Measurements from ENCODE around the gene SEMA6A. TPM values are rescaled to one million over a fixed set of nuclear protein-coding genes. Genes with fewer than 3 reads are reported as not detected.

Gene SEMA6A
- polyA plus RNA-seq, 2 donors = 1.4 to 1.6 TPM

DNA sequence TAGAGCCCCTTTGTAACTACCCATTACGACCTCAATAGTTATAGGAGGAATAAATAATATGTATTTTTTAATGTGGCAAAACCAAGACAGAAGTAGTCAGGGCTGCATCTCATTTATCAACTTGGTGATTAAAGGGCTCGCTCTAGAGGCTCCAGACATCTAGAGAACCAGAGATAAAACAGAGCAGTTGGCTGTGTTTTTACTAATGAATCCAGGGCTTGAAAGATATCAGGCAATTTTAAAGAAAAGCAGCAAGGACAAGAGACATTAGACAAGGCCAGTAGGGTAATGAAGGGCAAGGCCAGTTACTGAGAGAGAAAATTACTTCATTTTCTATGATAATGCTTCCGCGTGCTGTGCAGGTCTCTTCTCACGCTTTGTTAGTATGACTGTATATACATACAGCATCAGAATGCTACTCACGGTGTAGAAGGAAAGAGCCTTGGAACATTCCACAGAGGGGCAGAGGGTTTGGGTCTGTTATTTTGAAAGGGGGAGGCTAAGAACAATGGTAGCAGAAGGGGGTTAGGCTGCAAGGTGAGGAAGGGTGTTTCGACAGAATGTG, 110.4 kb downstream of the SEMA6A start:
- Histone ChIP-seq H3K36me3 (ENCODE audit: control insufficient read depth in 2 of 2, insufficient read depth in 2 of 2, low read length in 1 of 2) (peaks cover 2 to 6% of the 10 kb centered on the region in 2 donors), H3K27me3 (ENCODE audit: control insufficient read depth in 1 of 2, insufficient read depth in 2 of 2, low read length in 2 of 2) (no peaks in the 10 kb centered on the region), H3K27ac (ENCODE audit: low read depth in 2 of 2, low read length in 1 of 2) (no peak overlapping the region), H3K4me1 (ENCODE audit: control insufficient read depth in 2 of 2, insufficient read depth in 2 of 2, low read length in 1 of 2) (no peaks in the 10 kb centered on the region), H3K9me3 (ENCODE audit: control insufficient read depth in 2 of 2, insufficient read depth in 1 of 2, low read depth in 1 of 2, low read length in 1 of 2) (no peaks in the 10 kb centered on the region), H3K4me3 (ENCODE audit: low read depth in 1 of 2, low read length in 2 of 2) (no peak overlapping the region)
- 90 to 91% methylated on average over 7 of the region's 7 CpGs for WGBS, 2 donors

- 99 to 100% methylated on average over 1 of the region's 1 CpG for WGBS, 2 donors
- peaks cover under 1 to 6% of the 10 kb centered on the region in 2 donors for H3K36me3 ChIP-seq (ENCODE audit: control insufficient read depth in 2 of 2, insufficient read depth in 2 of 2, low read length in 1 of 2)
- H3K4me3 ChIP-seq (ENCODE audit: low read depth in 1 of 2, low read length in 2 of 2) = no peak overlapping the region
- no peaks in the 10 kb centered on the region for H3K4me1 ChIP-seq (ENCODE audit: control insufficient read depth in 2 of 2, insufficient read depth in 2 of 2, low read length in 1 of 2)
- no peak overlapping the region for H3K27ac ChIP-seq (ENCODE audit: low read depth in 2 of 2, low read length in 1 of 2)
- H3K27me3 ChIP-seq (ENCODE audit: control insufficient read depth in 1 of 2, insufficient read depth in 2 of 2, low read length in 2 of 2) = no peaks in the 10 kb centered on the region
- no peaks in the 10 kb centered on the region for H3K9me3 ChIP-seq (ENCODE audit: control insufficient read depth in 2 of 2, insufficient read depth in 1 of 2, low read depth in 1 of 2, low read length in 1 of 2)
These were observed 112.1 kb downstream of the SEMA6A start for GRCh38 chr5:116462500-116462899.

- WGBS, 2 donors = 22 to 37% methylated on average over 2 of the region's 2 CpGs
- Histone ChIP-seq H3K27me3 (ENCODE audit: control insufficient read depth in 1 of 2, insufficient read depth in 2 of 2, low read length in 2 of 2) (no peaks in the 10 kb centered on the region), H3K36me3 (ENCODE audit: control insufficient read depth in 2 of 2, insufficient read depth in 2 of 2, low read length in 1 of 2) (no peaks in the 10 kb centered on the region), H3K4me3 (ENCODE audit: low read depth in 1 of 2, low read length in 2 of 2) (no peak overlapping the region), H3K27ac (ENCODE audit: low read depth in 2 of 2, low read length in 1 of 2) (no peak overlapping the region), H3K9me3 (ENCODE audit: control insufficient read depth in 2 of 2, insufficient read depth in 1 of 2, low read depth in 1 of 2, low read length in 1 of 2) (no peaks in the 10 kb centered on the region), H3K4me1 (ENCODE audit: control insufficient read depth in 2 of 2, insufficient read depth in 2 of 2, low read length in 1 of 2) (no peaks in the 10 kb centered on the region)
These were observed 115.3 kb downstream of the SEMA6A start for GRCh38 chr5:116459301-116459700.

DNA sequence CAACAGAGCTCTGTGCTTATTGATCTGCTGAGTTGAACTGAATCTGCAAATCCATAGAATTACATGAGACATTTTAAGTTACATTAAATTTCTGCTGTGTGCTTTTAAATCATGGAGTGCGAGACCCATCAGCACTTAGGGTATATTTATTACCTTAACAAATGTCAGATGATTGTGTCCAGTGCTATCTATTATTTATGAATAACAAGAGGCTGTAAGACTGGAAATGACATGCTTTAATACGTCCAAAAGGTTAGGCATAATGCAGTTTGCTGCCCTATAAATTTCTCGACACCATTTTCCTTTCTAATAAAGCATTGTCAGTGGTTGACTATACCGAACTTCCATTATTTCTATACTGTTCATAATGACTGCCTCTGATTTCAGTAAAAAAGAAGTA, 117.6 kb downstream of the SEMA6A start:
- no peak overlapping the region for H3K27ac ChIP-seq (ENCODE audit: low read depth in 2 of 2, low read length in 1 of 2)
- H3K27me3 ChIP-seq (ENCODE audit: control insufficient read depth in 1 of 2, insufficient read depth in 2 of 2, low read length in 2 of 2) = no peaks in the 10 kb centered on the region
- H3K36me3 ChIP-seq (ENCODE audit: control insufficient read depth in 2 of 2, insufficient read depth in 2 of 2, low read length in 1 of 2) = no peaks in the 10 kb centered on the region
- 97 to 98% methylated on average over 4 of the region's 4 CpGs for WGBS, 2 donors
- H3K9me3 ChIP-seq (ENCODE audit: control insufficient read depth in 2 of 2, insufficient read depth in 1 of 2, low read depth in 1 of 2, low read length in 1 of 2) = no peaks in the 10 kb centered on the region
- H3K4me1 ChIP-seq (ENCODE audit: control insufficient read depth in 2 of 2, insufficient read depth in 2 of 2, low read length in 1 of 2) = peaks cover 0 to 4% of the 10 kb centered on the region in 2 donors
- H3K4me3 ChIP-seq (ENCODE audit: low read depth in 1 of 2, low read length in 2 of 2) = no peak overlapping the region

DNA sequence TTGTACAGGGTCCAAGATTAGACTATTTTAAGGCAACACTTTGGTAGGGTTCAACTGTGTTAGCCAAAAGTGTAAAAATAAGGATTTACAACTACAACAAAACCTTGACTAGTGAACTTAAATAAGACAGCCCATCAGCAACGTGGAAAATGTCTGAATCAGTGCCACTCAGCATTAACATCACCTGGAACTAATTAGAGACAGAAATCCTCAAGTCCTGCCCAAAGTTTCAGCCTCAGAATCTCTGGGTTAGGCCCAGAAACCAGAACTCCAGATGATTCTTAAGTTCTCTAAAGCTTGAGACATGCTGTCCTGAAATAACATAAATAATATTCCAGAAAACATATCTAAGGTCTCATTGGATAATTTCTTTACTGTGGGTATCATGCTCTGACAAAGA, 118.6 kb downstream of the SEMA6A start:
- 33 to 74% methylated on average over 1 of the region's 1 CpG for WGBS, 2 donors
- H3K4me1 ChIP-seq (ENCODE audit: control insufficient read depth in 2 of 2, insufficient read depth in 2 of 2, low read length in 1 of 2) = peaks cover 0 to 4% of the 10 kb centered on the region in 2 donors
- no peaks in the 10 kb centered on the region for H3K36me3 ChIP-seq (ENCODE audit: control insufficient read depth in 2 of 2, insufficient read depth in 2 of 2, low read length in 1 of 2)
- H3K4me3 ChIP-seq (ENCODE audit: low read depth in 1 of 2, low read length in 2 of 2) = no peak overlapping the region
- no peaks in the 10 kb centered on the region for H3K9me3 ChIP-seq (ENCODE audit: control insufficient read depth in 2 of 2, insufficient read depth in 1 of 2, low read depth in 1 of 2, low read length in 1 of 2)
- no peaks in the 10 kb centered on the region for H3K27me3 ChIP-seq (ENCODE audit: control insufficient read depth in 1 of 2, insufficient read depth in 2 of 2, low read length in 2 of 2)
- H3K27ac ChIP-seq (ENCODE audit: low read depth in 2 of 2, low read length in 1 of 2) = no peak overlapping the region

DNA sequence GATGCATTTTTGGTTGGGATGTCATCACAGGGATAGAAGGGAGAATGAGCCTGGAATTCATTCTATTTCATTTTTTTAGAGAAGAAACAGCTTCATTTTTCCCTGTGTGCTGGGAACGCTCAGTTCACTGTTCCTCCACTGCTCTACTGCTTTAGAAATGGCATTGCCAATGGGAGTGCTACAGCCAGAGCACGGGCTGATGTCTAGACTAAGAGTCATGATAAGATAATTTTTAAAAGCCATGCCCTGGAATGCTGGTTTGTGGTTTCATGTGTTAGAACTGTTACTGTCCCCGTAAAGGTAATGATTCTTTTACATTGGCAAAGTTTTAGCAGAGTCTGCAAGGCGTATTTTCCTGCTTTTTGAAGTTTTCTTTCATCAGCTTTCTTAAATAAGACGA, 119.6 kb downstream of the SEMA6A start:
- no peak overlapping the region for H3K27ac ChIP-seq (ENCODE audit: low read depth in 2 of 2, low read length in 1 of 2)
- no peaks in the 10 kb centered on the region for H3K36me3 ChIP-seq (ENCODE audit: control insufficient read depth in 2 of 2, insufficient read depth in 2 of 2, low read length in 1 of 2)
- no peaks in the 10 kb centered on the region for H3K27me3 ChIP-seq (ENCODE audit: control insufficient read depth in 1 of 2, insufficient read depth in 2 of 2, low read length in 2 of 2)
- no peak overlapping the region for H3K4me3 ChIP-seq (ENCODE audit: low read depth in 1 of 2, low read length in 2 of 2)
- peaks cover 0 to 4% of the 10 kb centered on the region in 2 donors for H3K4me1 ChIP-seq (ENCODE audit: control insufficient read depth in 2 of 2, insufficient read depth in 2 of 2, low read length in 1 of 2)
- WGBS, 2 donors = 79 to 88% methylated on average over 5 of the region's 5 CpGs
- H3K9me3 ChIP-seq (ENCODE audit: control insufficient read depth in 2 of 2, insufficient read depth in 1 of 2, low read depth in 1 of 2, low read length in 1 of 2) = no peaks in the 10 kb centered on the region

GRCh38 chr5:116454417-116454927, 120.2 kb downstream of the SEMA6A start:
- 51 to 52% methylated on average over 9 of the region's 9 CpGs for WGBS, 2 donors
- Histone ChIP-seq H3K27ac (ENCODE audit: low read depth in 2 of 2, low read length in 1 of 2) (no peak overlapping the region), H3K9me3 (ENCODE audit: control insufficient read depth in 2 of 2, insufficient read depth in 1 of 2, low read depth in 1 of 2, low read length in 1 of 2) (no peaks in the 10 kb centered on the region), H3K4me3 (ENCODE audit: low read depth in 1 of 2, low read length in 2 of 2) (no peak overlapping the region), H3K27me3 (ENCODE audit: control insufficient read depth in 1 of 2, insufficient read depth in 2 of 2, low read length in 2 of 2) (no peaks in the 10 kb centered on the region), H3K4me1 (ENCODE audit: control insufficient read depth in 2 of 2, insufficient read depth in 2 of 2, low read length in 1 of 2) (peaks cover 0 to 4% of the 10 kb centered on the region in 2 donors), H3K36me3 (ENCODE audit: control insufficient read depth in 2 of 2, insufficient read depth in 2 of 2, low read length in 1 of 2) (no peaks in the 10 kb centered on the region)

DNA sequence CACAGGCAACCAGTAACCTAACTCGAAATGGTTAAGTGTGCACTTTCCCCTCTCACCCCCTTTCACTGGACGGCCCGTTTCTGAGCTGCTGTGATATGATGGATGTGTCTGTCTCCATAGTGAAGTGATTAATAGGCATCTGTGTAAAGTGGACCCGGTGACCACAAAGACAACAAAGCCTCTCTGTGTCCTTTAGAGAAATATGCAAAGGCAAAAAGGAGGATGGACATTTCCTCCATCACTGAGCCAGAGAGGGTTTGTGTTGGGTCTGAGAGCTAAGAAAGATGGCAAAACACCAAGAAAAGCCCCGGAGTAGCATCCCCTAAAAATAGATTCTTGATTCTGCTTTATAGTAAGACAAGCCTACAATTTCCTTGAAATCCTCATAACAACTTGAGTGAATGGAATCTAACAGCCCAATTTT, 120.6 kb downstream of the SEMA6A start:
- no peak overlapping the region for H3K4me3 ChIP-seq (ENCODE audit: low read depth in 1 of 2, low read length in 2 of 2)
- 47 to 50% methylated on average over 5 of the region's 5 CpGs for WGBS, 2 donors
- H3K27me3 ChIP-seq (ENCODE audit: control insufficient read depth in 1 of 2, insufficient read depth in 2 of 2, low read length in 2 of 2) = no peaks in the 10 kb centered on the region
- no peak overlapping the region for H3K27ac ChIP-seq (ENCODE audit: low read depth in 2 of 2, low read length in 1 of 2)
- no peaks in the 10 kb centered on the region for H3K36me3 ChIP-seq (ENCODE audit: control insufficient read depth in 2 of 2, insufficient read depth in 2 of 2, low read length in 1 of 2)
- H3K9me3 ChIP-seq (ENCODE audit: control insufficient read depth in 2 of 2, insufficient read depth in 1 of 2, low read depth in 1 of 2, low read length in 1 of 2) = no peaks in the 10 kb centered on the region
- peaks cover 0 to 4% of the 10 kb centered on the region in 2 donors for H3K4me1 ChIP-seq (ENCODE audit: control insufficient read depth in 2 of 2, insufficient read depth in 2 of 2, low read length in 1 of 2)

DNA sequence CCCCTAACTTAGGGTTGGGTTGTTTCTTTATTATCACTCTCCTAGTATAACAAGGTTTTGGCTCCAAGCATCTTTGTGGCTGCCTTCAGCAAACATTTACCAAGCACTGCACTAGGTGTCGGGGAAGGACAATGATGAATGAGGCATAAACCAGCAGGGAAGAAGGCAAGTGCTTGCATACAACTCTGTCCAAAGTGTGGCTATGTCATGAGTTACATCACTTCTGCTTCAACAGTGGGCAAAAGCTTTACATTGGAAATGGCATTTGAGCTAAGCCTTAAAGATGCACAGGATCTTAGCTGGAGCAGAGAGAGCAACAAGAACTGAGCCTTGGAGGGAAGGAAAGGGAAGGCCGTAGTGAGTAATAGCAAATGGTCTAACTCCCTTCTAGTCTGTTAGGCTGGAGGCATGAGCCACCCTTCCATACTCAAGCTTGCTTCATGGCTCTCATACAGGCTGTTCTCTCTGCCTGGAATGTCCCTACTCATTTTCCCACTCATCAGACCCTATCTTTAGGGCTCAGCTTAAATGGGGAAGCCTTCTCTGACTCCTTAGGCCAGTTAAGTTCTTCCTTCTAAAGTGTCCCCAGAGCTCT, 121.8 kb downstream of the SEMA6A start:
- Histone ChIP-seq H3K9me3 (ENCODE audit: control insufficient read depth in 2 of 2, insufficient read depth in 1 of 2, low read depth in 1 of 2, low read length in 1 of 2) (no peaks in the 10 kb centered on the region), H3K27ac (ENCODE audit: low read depth in 2 of 2, low read length in 1 of 2) (no peak overlapping the region), H3K4me1 (ENCODE audit: control insufficient read depth in 2 of 2, insufficient read depth in 2 of 2, low read length in 1 of 2) (peaks cover 0 to 4% of the 10 kb centered on the region in 2 donors), H3K36me3 (ENCODE audit: control insufficient read depth in 2 of 2, insufficient read depth in 2 of 2, low read length in 1 of 2) (no peaks in the 10 kb centered on the region), H3K4me3 (ENCODE audit: low read depth in 1 of 2, low read length in 2 of 2) (no peak overlapping the region), H3K27me3 (ENCODE audit: control insufficient read depth in 1 of 2, insufficient read depth in 2 of 2, low read length in 2 of 2) (no peaks in the 10 kb centered on the region)
- WGBS, 2 donors = 87 to 96% methylated on average over 2 of the region's 2 CpGs

- Histone ChIP-seq H3K27me3 (ENCODE audit: control insufficient read depth in 1 of 2, insufficient read depth in 2 of 2, low read length in 2 of 2) (no peaks in the 10 kb centered on the region), H3K9me3 (ENCODE audit: control insufficient read depth in 2 of 2, insufficient read depth in 1 of 2, low read depth in 1 of 2, low read length in 1 of 2) (no peaks in the 10 kb centered on the region), H3K4me1 (ENCODE audit: control insufficient read depth in 2 of 2, insufficient read depth in 2 of 2, low read length in 1 of 2) (peaks cover 0 to 4% of the 10 kb centered on the region in 2 donors), H3K27ac (ENCODE audit: low read depth in 2 of 2, low read length in 1 of 2) (no peak overlapping the region), H3K4me3 (ENCODE audit: low read depth in 1 of 2, low read length in 2 of 2) (no peak overlapping the region), H3K36me3 (ENCODE audit: control insufficient read depth in 2 of 2, insufficient read depth in 2 of 2, low read length in 1 of 2) (peaks cover 0 to 9% of the 10 kb centered on the region in 2 donors)
- WGBS, 2 donors = 86 to 96% methylated on average over 3 of the region's 3 CpGs
These were observed 122.6 kb downstream of the SEMA6A start for GRCh38 chr5:116451905-116452450.
